GM18873 (cell line): Measurements from ENCODE around the gene BICD2.
"Not testable (repeated sequence)": the region's sequence is repeated elsewhere in the genome, so short reads cannot be mapped to it uniquely, and the experiment has no call there.

Source experiments
- ATAC-seq: cut with Tn5 transposase; IDR thresholded peaks from one replicate; pipeline ENCODE4 v1.9.1; 2021; ENCODE audit warnings: mild to moderate bottlenecking, moderate library complexity, moderate number of reproducible peaks; ENCODE audit not compliant: unreplicated experiment, low FRiP score

Gene BICD2

GRCh38 chr9:92771309-92771708 is 6.7 kb upstream of the BICD2 start:
- ATAC-seq = no peak

GRCh38 chr9:92770360-92770995 is 5.8 kb upstream of the BICD2 start:
- ATAC-seq = no peak

- no peak for ATAC-seq
Observed at GRCh38 chr9:92769990-92770359, 5.3 kb upstream of the BICD2 start.

- no peak for ATAC-seq
Observed at GRCh38 chr9:92769286-92769685, 4.7 kb upstream of the BICD2 start.

GRCh38 chr9:92768816-92769215 is 4.2 kb upstream of the BICD2 start:
- ATAC-seq = not testable (repeated sequence)

- no peak for ATAC-seq
Observed at GRCh38 chr9:92767066-92768054, 2.7 kb upstream of the BICD2 start.

GRCh38 chr9:92764988-92765936 is 629 bp upstream of the BICD2 start:
- ATAC-seq = peak; percentile 88

- ATAC-seq = no peak
Observed at GRCh38 chr9:92763721-92764380, 782 bp downstream of the BICD2 start.

GRCh38 chr9:92762781-92763708 is 1.6 kb downstream of the BICD2 start:
- no peak for ATAC-seq

GRCh38 chr9:92762196-92762595 is 2.4 kb downstream of the BICD2 start:
- no peak for ATAC-seq

GRCh38 chr9:92761686-92762085 is 2.9 kb downstream of the BICD2 start:
- no peak for ATAC-seq

GRCh38 chr9:92760494-92760893 is 4.1 kb downstream of the BICD2 start:
- ATAC-seq = no peak

GRCh38 chr9:92760070-92760469 is 4.6 kb downstream of the BICD2 start:
- no peak for ATAC-seq

- ATAC-seq = no peak
Observed at GRCh38 chr9:92759446-92759845, 5.2 kb downstream of the BICD2 start.

- no peak for ATAC-seq
Observed at GRCh38 chr9:92756792-92757191, 7.8 kb downstream of the BICD2 start.

- ATAC-seq = no peak
Observed at GRCh38 chr9:92754091-92754745, 10.4 kb downstream of the BICD2 start.

- no peak for ATAC-seq
Observed at GRCh38 chr9:92752812-92753404, 11.7 kb downstream of the BICD2 start.

- no peak for ATAC-seq
Observed at GRCh38 chr9:92749934-92750315, 14.7 kb downstream of the BICD2 start.
